K562 (cell line): ENCODE results near the gene HYAL4. TPM values are rescaled to one million over a fixed set of nuclear protein-coding genes. Genes with fewer than 3 reads are reported as not detected.

Experiments
- ATAC-seq: fragments of 200-7000 bp; cut with Tn5 transposase; 3 replicates; pipeline ENCODE4 v1.9.1; 2020; ENCODE audit warnings: moderate library complexity
- BruUV-seq: library from RNA; stranded (reverse); fragments of 400-500 nt; replicated peaks from 2 replicates; lab custom pipeline; 2021; lab: Mats Ljungman, UMichigan
- CTCF ChIA-PET: fragments of 300-600 bp; formaldehyde crosslinking; extraction: SDS; loops from one replicate; lab custom pipeline; 2021; ENCODE audit warnings: low intra/inter-chr PET ratio; lab: Yijun Ruan, JAX
- POLR2A ChIA-PET: fragments of 300-600, 350-650 bp; sonication (Branson Sonifier 250); formaldehyde crosslinking; extraction: SDS; loops from one replicate; lab custom pipeline; 2021; ENCODE audit warnings: antibody characterized with exemption, inconsistent platforms; lab: Yijun Ruan, JAX
- DNase-seq, 4 experiments: peaks; one replicate each; pipeline versions ENCODE4 v3.0.0 to v3.0.0-alpha.2; 2011 to 2018; ENCODE audit warnings: low spot score in 3 of 4, mixed read lengths in 3 of 4; ENCODE audit errors: extremely low read depth in 1 of 4
- FAIRE-seq: peaks from 2 replicates; lab custom pipeline; 2011; peaks lifted over from hg19 to GRCh38; lab: Jason Lieb, UNC
- H2AFZ ChIP-seq: 2 replicates; pipeline ENCODE4 v1.6.0; 2011; ENCODE audit warnings: low read depth, low read length, control low read depth, inconsistent platforms
- H3K27ac ChIP-seq: fragments of 200-600 bp; 3 replicates; pipeline ENCODE4 v1.8.0; 2011; ENCODE audit warnings: low read depth, mild to moderate bottlenecking, control low read depth, inconsistent platforms, low read length, moderate library complexity, mixed read lengths; ENCODE audit errors: extremely low read depth
- H3K27me3 ChIP-seq, 2 experiments: fragments of 300-600 bp in 1 of 2; 2 replicates in 1 of 2; 3 replicates in 1 of 2; pipeline versions ENCODE4 v1.6.0 to v1.8.0; 2011; ENCODE audit warnings: inconsistent platforms in 2 of 2, low read length in 2 of 2, mild to moderate bottlenecking in 1 of 2, mixed read lengths in 1 of 2, moderate library complexity in 1 of 2; ENCODE audit not compliant: control insufficient read depth in 2 of 2, insufficient read depth in 2 of 2
- H3K36me3 ChIP-seq: fragments of 300-600 bp; 3 replicates; pipeline ENCODE4 v1.8.0; 2011; ENCODE audit warnings: mild to moderate bottlenecking, low read length, inconsistent platforms; ENCODE audit not compliant: control insufficient read depth, insufficient read depth
- H3K4me1 ChIP-seq, 2 experiments: fragments of 200-600 bp in 1 of 2; replicated peaks in 1 of 2; 2 replicates in 1 of 2; 3 replicates in 1 of 2; pipeline versions ENCODE4 v1.5.1 to v1.8.0; 2011; ENCODE audit warnings: inconsistent platforms in 2 of 2, low read length in 2 of 2, mild to moderate bottlenecking in 1 of 2, mixed read lengths in 1 of 2, moderate library complexity in 1 of 2; ENCODE audit not compliant: control insufficient read depth in 2 of 2, insufficient read depth in 2 of 2
- H3K4me2 ChIP-seq: 2 replicates; pipeline ENCODE4 v1.6.1; 2011; ENCODE audit warnings: low read length, control low read depth, inconsistent platforms, mixed read lengths; ENCODE audit not compliant: insufficient read depth
- H3K4me3 ChIP-seq: fragments of 200-600 bp; sonication (generic), shearing (Covaris generic); 2 replicates; pipeline ENCODE4 v1.5.1; 2016; ENCODE audit warnings: control low read depth, inconsistent platforms
- H3K79me2 ChIP-seq: fragments of 200-600 bp; 3 replicates; pipeline ENCODE4 v1.8.0; 2011; ENCODE audit warnings: low read length, inconsistent platforms; ENCODE audit not compliant: control insufficient read depth, insufficient read depth
- H3K9ac ChIP-seq, 2 experiments: 2 replicates each; pipeline versions ENCODE4 v1.6.0 to v1.6.1; 2011; ENCODE audit warnings: low read depth in 2 of 2, low read length in 2 of 2, control low read depth in 1 of 2, inconsistent platforms in 1 of 2, mild to moderate bottlenecking in 1 of 2, mixed read lengths in 1 of 2; ENCODE audit not compliant: insufficient read depth in 1 of 2
- H3K9me1 ChIP-seq: one replicate; pipeline ENCODE4 v1.6.0; 2011; ENCODE audit warnings: inconsistent platforms, mild to moderate bottlenecking, low read length, moderate library complexity; ENCODE audit not compliant: control insufficient read depth, insufficient read depth
- H3K9me3 ChIP-seq: replicated peaks from 2 replicates; pipeline ENCODE4 v1.5.1; 2011; ENCODE audit warnings: low read depth, low read length, inconsistent platforms; ENCODE audit not compliant: control insufficient read depth, insufficient read depth
- H4K20me1 ChIP-seq: replicated peaks from 2 replicates; pipeline ENCODE4 v1.6.1; 2011; ENCODE audit warnings: low read length, inconsistent platforms, mixed read lengths; ENCODE audit not compliant: control insufficient read depth, insufficient read depth
- COPS2 ChIP-seq: fragments of 450-650 bp; conservative IDR thresholded peaks from 2 replicates; pipeline ENCODE4 v1.6.1; 2016; ENCODE audit warnings: mild to moderate bottlenecking, moderate library complexity
- CREB1 ChIP-seq, 2 experiments: sonication (generic) in 1 of 2; formaldehyde crosslinking in 1 of 2; IDR thresholded peaks; 2 replicates each; pipeline versions ENCODE4 v1.6.1 to v1.8.0; 2012 to 2022; ENCODE audit warnings: inconsistent platforms in 1 of 2, mild to moderate bottlenecking in 1 of 2, missing genetic modification reagents in 1 of 2, moderate library complexity in 1 of 2
- FOXK1 ChIP-seq: sonication (generic); formaldehyde crosslinking; IDR thresholded peaks from 2 replicates; pipeline ENCODE4 v1.8.0; 2022; ENCODE audit warnings: missing genetic modification reagents, mild to moderate bottlenecking, borderline replicate concordance
- KAT2B ChIP-seq: IDR thresholded peaks from one replicate; pipeline ENCODE4 v1.6.1; 2012; ENCODE audit warnings: low read depth, mild to moderate bottlenecking, control low read depth, inconsistent platforms, low read length, moderate library complexity
- KLF1 ChIP-seq: fragments of 450-650 bp; IDR thresholded peaks from 2 replicates; pipeline ENCODE4 v1.6.1; 2016; ENCODE audit warnings: missing genetic modification characterization, missing compliant biosample characterization
- NCOA1 ChIP-seq: fragments of 450-650 bp; IDR thresholded peaks from 2 replicates; pipeline ENCODE4 v1.6.1; 2016; ENCODE audit warnings: low read depth
- NKRF ChIP-seq: fragments of 450-650 bp; IDR thresholded peaks from 2 replicates; pipeline ENCODE4 v1.6.1; 2016; ENCODE audit warnings: borderline replicate concordance
- PCBP1 ChIP-seq: fragments of 200-400 bp; formaldehyde crosslinking; IDR thresholded peaks from 2 replicates; pipeline ENCODE4 v1.6.1; 2018; ENCODE audit warnings: mild to moderate bottlenecking, low read depth, low read length; ENCODE audit not compliant: poor library complexity, severe bottlenecking
- PRMT5 ChIP-seq: sonication (generic); formaldehyde crosslinking; IDR thresholded peaks from 2 replicates; pipeline ENCODE4 v1.5.0; 2020; ENCODE audit warnings: missing genetic modification reagents
- SIX5 ChIP-seq, 2 experiments: IDR thresholded peaks; 2 replicates each; pipeline ENCODE4 v1.6.1; 2011; ENCODE audit warnings: low read length in 2 of 2, borderline replicate concordance in 1 of 2, low read depth in 1 of 2, mild to moderate bottlenecking in 1 of 2, moderate library complexity in 1 of 2; ENCODE audit not compliant: insufficient read depth in 1 of 2
- SRSF3 ChIP-seq: fragments of 200-400 bp; formaldehyde crosslinking; IDR thresholded peaks from 2 replicates; pipeline ENCODE4 v1.6.1; 2016; ENCODE audit warnings: mild to moderate bottlenecking, low read length, moderate library complexity; ENCODE audit not compliant: insufficient read depth
- THRB ChIP-seq: fragments of 450-650 bp; formaldehyde crosslinking; conservative IDR thresholded peaks from 2 replicates; pipeline ENCODE4 v1.4.0; 2022; ENCODE audit warnings: mild to moderate bottlenecking, missing genetic modification characterization
- ZKSCAN1 ChIP-seq: fragments of 150-350 bp; IDR thresholded peaks from 2 replicates; pipeline ENCODE4 v1.6.1; 2016; ENCODE audit warnings: low read depth, low read length
- ZNF23 ChIP-seq: fragments of 250-450 bp; sonication (Bioruptor Pico); IDR thresholded peaks from 2 replicates; pipeline ENCODE4 v1.4.0; 2020; ENCODE audit warnings: mild to moderate bottlenecking
- ZNF232 ChIP-seq: sonication (generic); formaldehyde crosslinking; IDR thresholded peaks from 2 replicates; pipeline ENCODE4 v1.8.0; 2022; ENCODE audit warnings: mild to moderate bottlenecking, missing genetic modification reagents
- ZNF253 ChIP-seq: fragments of 250-450 bp; sonication (Bioruptor Pico); conservative IDR thresholded peaks from 2 replicates; pipeline ENCODE4 v1.6.1; 2021; ENCODE audit warnings: mild to moderate bottlenecking
- ZNF518B ChIP-seq: fragments of 250-450 bp; sonication (Bioruptor Pico); IDR thresholded peaks from 2 replicates; pipeline ENCODE4 v1.5.0; 2021; ENCODE audit warnings: mild to moderate bottlenecking, moderate library complexity
- WGBS: fragments of 100-300 bp; shearing (Covaris generic); methylation state at CpG from one replicate; pipeline ENCODE4 v1.1.6; 2016; ENCODE audit warnings: low coverage, mixed read lengths; ENCODE audit not compliant: insufficient coverage; ENCODE audit errors: missing lambda C conversion rate; 5-methylcytosine and 5-hydroxymethylcytosine counted together
- in situ Hi-C: fragments of 300-500 bp; cut with MboI; formaldehyde crosslinking; loops from 4 replicates; pipeline ENCODE4 v1.15.0; 2018; ENCODE audit warnings: inconsistent platforms, mixed read lengths
- intact Hi-C: fragments of 100-400 bp; cut with micrococcal nuclease; formaldehyde crosslinking; loops from 2 replicates; pipeline ENCODE4 v1.14.2; 2022
- polyA plus RNA-seq, 8 experiments: library from polyadenylated mRNA; depleted of rRNA in 4 of 8; stranded (reverse) in 5 of 8; unstranded in 3 of 8; fragments of >200 nt; fragmentation: Nextera tagmentation in 2 of 8; fragmentation: Illumina TruSeq in 1 of 8; extraction: Ambion mirVana in 2 of 8; extraction: Trizol in 1 of 8; gene quantifications; 2 replicates each; pipeline versions ENCODE4 v1.2.1 to v1.2.3, GENCODE V29; 2011 to 2014; ENCODE audit warnings: inconsistent platforms in 1 of 8, missing spikeins in 1 of 8
- total RNA-seq, 7 experiments: library from RNA; depleted of rRNA in 6 of 7; stranded (reverse); fragments of >200 nt in 6 of 7; fragmentation: Illumina TruSeq in 2 of 7; extraction: Trizol in 2 of 7; gene quantifications; 2 replicates each; pipeline versions ENCODE4 v1.2.1 to v1.2.3, GENCODE V29; 2011 to 2021; ENCODE audit warnings: low replicate concordance in 1 of 7

HYAL4 gene
- total and polyA plus RNA-seq, 9 of the 15 experiments (the other 6 are each of a cell fraction or from before 2014, with no cell fraction given), result not detected

- FAIRE-seq, result no peak
- no peaks in the 10 kb centered on the region for H4K20me1 ChIP-seq
- no peak overlapping the region for H3K4me3 ChIP-seq
- H2AFZ ChIP-seq, result no peak overlapping the region
- H3K9me1 ChIP-seq, result no peaks in the 10 kb centered on the region
- H3K27me3 ChIP-seq, result no peaks in the 10 kb centered on the region
- no peak for DNase-seq
- H3K9me3 ChIP-seq, result no peaks in the 10 kb centered on the region
- no peak overlapping the region for H3K4me2 ChIP-seq
- in situ Hi-C loops, result no loop called here
- ATAC-seq, result no peak
- BruUV-seq, result no TSS peak
- WGBS, result 0% methylated on average over 2 of the region's 2 CpGs
- no peaks in the 10 kb centered on the region for H3K4me1 ChIP-seq
- H3K27ac ChIP-seq, result no peak overlapping the region
- intact Hi-C loops, result no loop called here
- H3K79me2 ChIP-seq, result no peaks in the 10 kb centered on the region
- H3K36me3 ChIP-seq, result no peaks in the 10 kb centered on the region
- H3K9ac ChIP-seq, result no peak overlapping the region
- POLR2A ChIA-PET, result no interaction called here
- CTCF ChIA-PET, result no interaction called here
- TF ChIP-seq KLF1 (no peak), COPS2 (no peak), ZNF253 (CRISPR knock-in tag) (no peak), CREB1 (IDR thresholded peaks at IDR 0.05) (no peak), CREB1 (CRISPR knock-in tag; IDR thresholded peaks at IDR 0.05) (no peak), SIX5 (IDR thresholded peaks at IDR 0.05; ENCODE audit: borderline replicate concordance in 1 of 2, insufficient read depth in 1 of 2, low read depth in 1 of 2, low read length in 2 of 2) (no peak), ZKSCAN1 (no peak), ZNF23 (no peak), FOXK1 (CRISPR knock-in tag) (no peak), KAT2B (no peak), SRSF3 (no peak), PRMT5 (no peak), ZNF518B (CRISPR knock-in tag) (no peak), NKRF (no peak), ZNF232 (CRISPR knock-in tag) (no peak), PCBP1 (no peak), THRB (CRISPR knock-in tag) (no peak), NCOA1 (no peak)
Measured at GRCh38 chr7:123828805-123829204, 16.2 kb upstream of the HYAL4 start.
